GM19452 (cell line): ENCODE results near the gene SPTBN1.
"Not testable (repeated sequence)": the region's sequence is repeated elsewhere in the genome, so short reads cannot be mapped to it uniquely, and the experiment has no call there.

Experiments used
- ATAC-seq: cut with Tn5 transposase; IDR thresholded peaks from one replicate; pipeline ENCODE4 v1.9.1; 2021; ENCODE audit not compliant: unreplicated experiment

Gene SPTBN1

GRCh38 chr2:54525321-54525720, 69.2 kb downstream of the SPTBN1 start:
- ATAC-seq: no peak

GRCh38 chr2:54526226-54526879, 70.2 kb downstream of the SPTBN1 start:
- ATAC-seq: no peak

GRCh38 chr2:54528311-54528955, 72.3 kb downstream of the SPTBN1 start:
- no peak for ATAC-seq

GRCh38 chr2:54529518-54529917, 73.4 kb downstream of the SPTBN1 start:
- ATAC-seq: not testable (repeated sequence)

- no peak for ATAC-seq
Observed at GRCh38 chr2:54529935-54530334, 73.8 kb downstream of the SPTBN1 start.

GRCh38 chr2:54531558-54531957, 75.4 kb downstream of the SPTBN1 start:
- no peak for ATAC-seq

- no peak for ATAC-seq
Observed at GRCh38 chr2:54534221-54534620, 78.1 kb downstream of the SPTBN1 start.

GRCh38 chr2:54534625-54535024, 78.5 kb downstream of the SPTBN1 start:
- no peak for ATAC-seq

- ATAC-seq: no peak
Observed at GRCh38 chr2:54535599-54536195, 79.6 kb downstream of the SPTBN1 start.

- no peak for ATAC-seq
Observed at GRCh38 chr2:54536720-54537119, 80.6 kb downstream of the SPTBN1 start.

GRCh38 chr2:54538537-54538936, 82.4 kb downstream of the SPTBN1 start:
- no peak for ATAC-seq

GRCh38 chr2:54539683-54540082, 83.6 kb downstream of the SPTBN1 start:
- ATAC-seq: no peak

- ATAC-seq: no peak
Observed at GRCh38 chr2:54540194-54540593, 84.1 kb downstream of the SPTBN1 start.

- no peak for ATAC-seq
Observed at GRCh38 chr2:54541995-54542394, 85.9 kb downstream of the SPTBN1 start.

- ATAC-seq: no peak
Observed at GRCh38 chr2:54543733-54544396, 87.7 kb downstream of the SPTBN1 start.

- ATAC-seq: peak; percentile 78
Observed at GRCh38 chr2:54545702-54546450, 89.7 kb downstream of the SPTBN1 start.

- no peak for ATAC-seq
Observed at GRCh38 chr2:54546518-54546917, 90.4 kb downstream of the SPTBN1 start.

- ATAC-seq: peak; percentile 49
Observed at GRCh38 chr2:54546923-54547720, 91.0 kb downstream of the SPTBN1 start.

GRCh38 chr2:54549430-54549829, 93.3 kb downstream of the SPTBN1 start:
- ATAC-seq: no peak

- no peak for ATAC-seq
Observed at GRCh38 chr2:54549917-54550518, 93.9 kb downstream of the SPTBN1 start.
